GM23338 (cell line): ENCODE measurements around the gene MVP.

Experiments used
- POLR2AphosphoS5 ChIP-seq: IDR thresholded peaks from 2 replicates; pipeline ENCODE4 v1.6.1; 2016; ENCODE audit warnings: antibody characterized with exemption, low read depth
- REST ChIP-seq: IDR thresholded peaks from one replicate; pipeline ENCODE4 v1.6.1; 2018; ENCODE audit warnings: antibody characterized with exemption; ENCODE audit not compliant: unreplicated experiment
- ZNF114 ChIP-seq: fragments of 250-450 bp; sonication (Bioruptor Pico); IDR thresholded peaks from 2 replicates; pipeline ENCODE4 v1.5.0; 2020; ENCODE audit warnings: mild to moderate bottlenecking, moderate library complexity
- TF ChIP-seq, protein P1 (sequence below), 2 experiments: fragments of 200-600 bp in 1 of 2; sonication (generic) in 1 of 2; conservative IDR thresholded peaks; 2 replicates each; pipeline versions ENCODE4 v1.5.1 to v1.6.1; 2016 to 2017; ENCODE audit warnings: antibody characterized with exemption in 2 of 2, low read depth in 2 of 2, mild to moderate bottlenecking in 2 of 2, moderate library complexity in 1 of 2

DNA sequence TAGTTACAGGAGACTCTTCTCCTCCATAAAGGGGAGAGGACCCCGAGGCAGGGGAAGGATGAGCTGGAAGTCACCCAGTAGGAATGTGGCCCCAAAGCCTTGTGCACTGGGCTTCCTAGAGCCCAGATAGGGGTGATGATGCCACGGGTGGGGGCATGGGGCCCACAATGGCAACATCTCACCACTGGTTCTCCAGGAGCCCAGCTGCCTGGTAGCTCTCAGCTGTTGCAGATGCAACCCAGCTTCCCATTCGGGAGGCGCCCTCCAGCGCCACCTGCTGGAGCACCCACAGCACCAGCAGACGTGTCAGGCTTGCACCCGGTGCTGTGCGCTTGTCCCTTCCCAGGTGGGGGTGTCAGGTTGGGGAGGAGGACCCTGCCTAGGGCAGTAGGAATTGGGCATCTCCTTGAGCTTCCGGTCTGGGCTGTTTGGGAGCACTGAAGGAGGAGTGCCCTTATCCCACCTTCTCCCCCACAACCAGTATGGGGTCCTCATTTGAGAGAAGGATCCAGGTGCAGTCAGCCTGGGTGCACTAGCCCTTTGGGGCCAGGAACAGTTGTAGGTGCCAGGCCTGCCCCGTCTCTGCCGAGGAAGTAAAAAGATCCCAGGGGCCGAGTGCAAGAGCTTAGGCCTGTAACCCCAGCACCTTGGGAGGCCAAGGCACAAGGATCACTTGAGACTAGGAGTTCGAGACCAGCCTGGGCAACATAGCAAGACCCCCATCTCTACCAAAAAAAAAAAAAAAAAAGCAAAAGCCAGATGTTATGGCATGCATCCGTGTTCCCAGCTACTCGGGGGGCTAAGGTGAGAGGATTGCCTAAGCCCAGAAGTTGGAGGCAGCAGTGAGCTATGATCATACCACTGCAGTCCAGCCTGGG is 28.4 kb downstream of the MVP start:
- TF ChIP-seq REST, result no peak
- no peak for TF ChIP-seq ZNF114 (CRISPR knock-in tag)
- TF ChIP-seq, protein P1, sequence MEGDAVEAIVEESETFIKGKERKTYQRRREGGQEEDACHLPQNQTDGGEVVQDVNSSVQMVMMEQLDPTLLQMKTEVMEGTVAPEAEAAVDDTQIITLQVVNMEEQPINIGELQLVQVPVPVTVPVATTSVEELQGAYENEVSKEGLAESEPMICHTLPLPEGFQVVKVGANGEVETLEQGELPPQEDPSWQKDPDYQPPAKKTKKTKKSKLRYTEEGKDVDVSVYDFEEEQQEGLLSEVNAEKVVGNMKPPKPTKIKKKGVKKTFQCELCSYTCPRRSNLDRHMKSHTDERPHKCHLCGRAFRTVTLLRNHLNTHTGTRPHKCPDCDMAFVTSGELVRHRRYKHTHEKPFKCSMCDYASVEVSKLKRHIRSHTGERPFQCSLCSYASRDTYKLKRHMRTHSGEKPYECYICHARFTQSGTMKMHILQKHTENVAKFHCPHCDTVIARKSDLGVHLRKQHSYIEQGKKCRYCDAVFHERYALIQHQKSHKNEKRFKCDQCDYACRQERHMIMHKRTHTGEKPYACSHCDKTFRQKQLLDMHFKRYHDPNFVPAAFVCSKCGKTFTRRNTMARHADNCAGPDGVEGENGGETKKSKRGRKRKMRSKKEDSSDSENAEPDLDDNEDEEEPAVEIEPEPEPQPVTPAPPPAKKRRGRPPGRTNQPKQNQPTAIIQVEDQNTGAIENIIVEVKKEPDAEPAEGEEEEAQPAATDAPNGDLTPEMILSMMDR (conservative IDR thresholded peaks at IDR 0.05; ENCODE audit: low read depth in 2 of 2), result peak; percentile 89 to 98
- TF ChIP-seq POLR2AphosphoS5, result no peak
